Measurements from ENCODE around the gene PDSS2.
"Not testable (repeated sequence)": the region's sequence is repeated elsewhere in the genome, so short reads cannot be mapped to it uniquely, and the experiment has no call there.

Gene PDSS2

DNA sequence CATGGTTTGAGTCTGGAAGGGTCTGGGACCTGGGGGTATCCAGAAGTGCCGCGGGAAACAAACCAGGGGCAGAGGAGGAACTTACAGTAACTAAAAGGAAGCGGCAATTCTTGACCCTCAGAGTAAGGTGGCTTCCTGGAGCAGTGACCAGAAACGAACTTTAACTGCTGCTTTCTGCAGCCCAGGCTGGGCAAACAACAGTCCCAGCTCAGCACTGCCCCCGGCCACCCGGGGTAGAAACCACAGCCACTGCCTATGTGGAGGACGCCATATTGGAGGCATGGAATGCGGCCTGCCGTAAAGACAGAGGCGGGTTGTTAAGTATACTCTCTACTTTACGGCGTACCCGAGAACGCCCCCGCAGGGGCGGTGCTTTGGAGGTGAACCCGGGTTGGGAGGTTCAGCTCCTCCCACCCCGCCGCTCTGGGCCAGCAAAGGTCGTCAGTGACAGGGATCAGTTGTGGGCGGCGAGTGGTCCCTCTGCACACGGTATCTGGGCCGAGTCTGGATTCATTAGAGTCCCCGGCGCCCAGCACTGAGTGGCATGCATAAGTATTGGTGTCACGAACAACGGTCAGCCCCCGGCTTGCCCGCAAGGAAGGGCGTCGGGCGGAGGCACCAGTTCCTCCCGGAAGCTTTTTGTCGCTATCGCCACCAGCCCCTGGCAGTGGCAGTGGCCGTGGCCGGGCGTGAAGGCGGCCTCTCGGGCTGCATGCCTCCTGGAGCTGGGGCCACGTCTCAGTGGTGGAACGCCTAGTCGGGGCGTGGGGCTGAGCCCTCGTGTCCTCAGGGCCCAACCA, at the start of gene PDSS2:
Gene PDSS2, minus strand, starts transcription at position 282 of the 800 bp plus-strand sequence. Its CDS starts 279 bp downstream, at position 3.
- DNase-seq (ENCODE audit: low read depth, low spot score): peak; percentile 98

- no peak for DNase-seq (ENCODE audit: low read depth, low spot score)
These were observed 46.8 kb upstream of the PDSS2 start for GRCh38 chr6:107506145-107506544.

GRCh38 chr6:107504270-107505026, 45.1 kb upstream of the PDSS2 start:
- no peak for DNase-seq (ENCODE audit: low read depth, low spot score)

GRCh38 chr6:107496892-107497684, 37.7 kb upstream of the PDSS2 start:
- DNase-seq (ENCODE audit: low read depth, low spot score): no peak

- DNase-seq (ENCODE audit: low read depth, low spot score): no peak
These were observed 36.6 kb upstream of the PDSS2 start for GRCh38 chr6:107495971-107496370.

- peak; percentile 31 for DNase-seq (ENCODE audit: low read depth, low spot score)
These were observed 35.9 kb upstream of the PDSS2 start for GRCh38 chr6:107495196-107495643.

GRCh38 chr6:107493158-107494057, 34.0 kb upstream of the PDSS2 start:
- DNase-seq (ENCODE audit: low read depth, low spot score): peak; percentile 61

DNA sequence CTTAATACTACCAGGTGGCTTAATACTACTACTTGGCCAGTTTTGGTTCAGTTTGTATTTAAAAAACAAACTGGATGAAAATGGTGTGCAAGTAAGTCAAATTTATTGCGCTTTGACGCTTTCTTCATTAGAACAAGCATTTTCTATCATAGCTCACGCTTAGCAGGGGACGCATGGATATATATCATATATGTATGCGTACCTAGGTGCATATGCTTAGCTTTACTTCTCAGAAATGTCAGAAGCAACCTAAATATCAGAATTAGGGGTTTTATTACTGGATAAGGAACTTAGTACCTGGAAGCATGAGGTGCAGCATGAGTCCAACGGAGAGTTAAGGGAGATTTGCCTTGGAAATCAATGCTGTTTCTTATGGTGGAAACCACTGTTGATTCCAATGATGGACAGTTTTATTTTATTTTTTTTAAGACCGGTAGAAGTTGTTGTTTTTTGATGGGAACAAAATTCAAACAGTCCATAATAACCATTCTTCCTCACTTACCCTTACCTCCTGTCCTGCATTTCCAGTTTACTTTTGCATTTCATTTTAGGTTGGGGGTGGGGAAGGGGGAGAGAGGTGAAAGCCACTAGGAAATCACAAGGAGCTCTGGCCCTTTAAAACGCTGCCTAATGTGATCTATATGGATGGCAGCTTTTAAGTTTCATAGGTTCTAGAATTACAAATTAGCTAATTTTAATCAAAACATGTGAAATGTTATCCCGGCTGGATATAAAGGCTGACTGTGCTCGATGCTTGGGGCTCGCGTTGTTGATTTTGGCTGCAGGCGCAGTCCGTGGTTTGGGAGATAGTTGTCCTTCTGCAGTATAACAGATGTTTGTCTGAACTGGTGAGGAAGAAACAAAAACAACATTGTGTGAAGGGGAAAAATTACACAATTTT, 32.6 kb upstream of the PDSS2 start:
- DNase-seq (ENCODE audit: low read depth, low spot score): peak; percentile 41

DNA sequence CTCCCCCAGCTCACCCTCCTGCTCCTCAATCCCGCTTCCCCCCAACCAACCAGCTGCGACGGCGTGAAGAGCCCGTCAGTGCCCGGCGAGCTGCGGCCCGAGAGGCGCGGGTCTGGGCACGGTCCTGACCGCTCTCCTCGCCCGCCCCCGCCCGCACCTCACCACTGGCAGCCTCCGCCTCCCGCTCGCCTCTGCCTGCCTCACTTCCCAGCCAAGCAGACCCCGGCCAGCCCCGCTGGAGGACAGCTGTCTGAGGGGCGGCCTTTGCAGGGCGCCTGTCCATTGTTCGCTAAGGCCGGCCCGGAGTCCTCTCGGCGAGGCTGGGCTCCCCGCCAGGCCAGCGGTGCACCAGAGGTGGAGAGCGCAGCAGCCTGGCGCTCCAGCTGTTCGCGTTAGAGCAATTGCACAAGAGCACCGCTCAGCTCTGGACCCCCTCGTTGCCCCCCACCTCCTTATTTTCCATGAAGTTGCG, 31.8 kb upstream of the PDSS2 start:
- DNase-seq (ENCODE audit: low read depth, low spot score): peak; percentile 58

- no peak for DNase-seq (ENCODE audit: low read depth, low spot score)
These were observed 31.3 kb upstream of the PDSS2 start for GRCh38 chr6:107490566-107491137.

- DNase-seq (ENCODE audit: low read depth, low spot score): peak; percentile 76
These were observed 30.5 kb upstream of the PDSS2 start, which contains the start of gene SOBP for GRCh38 chr6:107489636-107490565. SOBP (plus strand) TSS chr6:107490117; CDS start chr6:107490617, 500 bp downstream.

DNA sequence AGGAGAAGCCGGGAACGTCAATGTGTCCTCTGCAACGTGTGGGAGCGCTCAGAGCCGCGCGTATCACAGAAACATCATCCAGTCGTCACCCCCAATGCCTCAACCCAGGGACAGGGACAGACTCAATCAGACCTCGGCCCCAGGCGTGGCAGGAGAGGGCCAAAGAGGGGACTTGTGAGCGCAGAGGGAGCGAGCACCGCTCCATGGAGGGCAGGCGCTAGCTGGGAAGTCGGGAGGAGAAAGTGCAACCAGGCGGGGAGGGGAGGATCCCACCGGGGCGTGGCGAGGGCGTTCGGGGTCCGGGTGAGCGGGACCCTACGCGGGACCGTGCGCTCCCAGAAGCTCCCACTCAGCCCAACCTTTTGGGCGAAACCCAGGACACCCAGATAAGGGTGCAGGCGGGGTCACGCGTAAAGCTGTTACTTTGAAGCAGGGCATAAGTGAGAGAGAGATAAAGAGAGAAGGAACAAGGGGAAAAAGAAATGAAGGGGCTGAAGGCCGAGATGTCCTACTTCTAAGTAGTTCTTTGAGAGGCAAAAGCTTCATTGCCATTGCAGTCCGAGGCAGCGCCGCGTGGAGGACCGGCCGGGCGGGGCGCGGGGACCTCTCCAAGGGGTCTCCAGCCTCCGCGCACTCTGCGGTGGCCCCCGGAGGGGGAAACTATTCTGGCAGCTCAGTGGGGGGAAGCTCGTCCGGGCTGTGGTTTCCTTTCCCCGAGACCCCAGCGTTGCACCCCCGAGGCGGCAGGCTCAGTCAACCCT, 29.7 kb upstream of the PDSS2 start:
- DNase-seq (ENCODE audit: low read depth, low spot score): peak; percentile 63

- peak; percentile 10 for DNase-seq (ENCODE audit: low read depth, low spot score)
These were observed 29.0 kb upstream of the PDSS2 start for GRCh38 chr6:107488174-107488874.

DNA sequence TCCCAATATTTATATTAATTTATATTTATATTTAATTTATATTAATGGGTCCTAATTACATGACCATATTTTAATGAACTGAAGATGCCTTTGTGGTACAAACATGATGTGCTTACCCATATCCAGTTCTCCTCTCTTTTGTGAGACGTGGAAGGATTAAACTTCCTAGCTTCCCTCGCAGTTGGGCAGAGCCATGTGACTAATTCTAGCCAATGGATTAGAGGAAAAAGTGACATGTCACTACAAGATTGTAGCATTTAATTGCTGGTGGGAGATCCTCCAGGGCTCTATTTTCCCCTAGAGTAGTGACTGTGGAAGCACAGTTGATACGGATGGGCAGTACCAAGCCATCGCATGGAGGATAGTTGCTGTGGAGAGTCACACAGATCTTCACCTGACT, 25.8 kb upstream of the PDSS2 start:
- no peak for DNase-seq (ENCODE audit: low read depth, low spot score)

DNA sequence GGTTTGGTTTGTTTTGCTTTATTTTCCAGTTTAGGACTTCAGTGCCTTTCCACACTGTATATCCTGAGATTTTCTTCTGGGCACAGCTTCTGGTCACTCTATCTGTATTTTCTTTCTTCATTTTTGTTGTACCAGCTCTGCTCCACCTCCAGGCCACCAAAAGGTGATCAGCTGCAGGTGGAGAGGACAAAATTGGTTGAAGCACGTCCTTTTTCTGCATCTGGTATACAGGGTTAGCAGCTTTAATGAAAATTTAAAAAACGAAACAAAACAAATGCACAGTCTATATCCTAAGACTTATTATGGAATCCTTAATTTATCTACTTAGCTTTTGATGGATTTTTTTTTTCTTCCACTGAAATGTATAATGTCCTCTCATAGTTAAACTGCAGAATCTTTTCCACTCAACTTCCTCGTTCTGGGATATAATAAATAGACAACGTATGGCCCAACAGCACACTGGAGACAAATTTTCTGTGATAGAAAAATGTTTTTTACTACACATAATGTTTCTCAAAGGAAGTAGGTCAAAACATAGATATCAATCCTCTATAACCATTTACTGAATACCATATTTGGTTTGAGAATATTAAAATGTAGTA, 19.8 kb upstream of the PDSS2 start:
- DNase-seq (ENCODE audit: low read depth, low spot score): no peak

DNA sequence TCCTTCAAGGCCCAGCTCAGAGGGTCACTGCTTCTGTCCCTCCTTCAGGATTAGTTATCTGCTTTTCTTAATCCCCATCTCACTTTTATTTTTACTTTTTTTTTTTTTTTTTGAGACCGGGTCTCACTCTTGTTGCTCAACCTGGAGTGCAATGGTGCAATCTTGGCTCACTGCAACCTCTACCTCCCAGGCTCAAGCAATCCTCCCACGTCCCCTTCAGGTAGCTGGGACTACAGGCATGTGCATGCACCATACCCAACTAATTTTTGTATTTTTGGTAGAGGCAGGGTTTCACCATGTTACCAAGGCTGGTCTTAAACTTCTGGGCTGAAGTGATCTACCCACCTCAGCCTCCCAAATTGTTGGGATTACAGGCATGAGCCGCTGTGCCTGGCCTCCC, 16.5 kb upstream of the PDSS2 start:
- DNase-seq (ENCODE audit: low read depth, low spot score): not testable (repeated sequence)
